Stomach smooth muscle (tissue), 2 donors: ENCODE results near the gene COL23A1.
A peak's percentile ranks its signal among the peaks of the same experiment; 100 is the strongest.

Source experiments
- H3K27ac ChIP-seq: one replicate; pipeline ENCODE4 v1.7.0; 2013; ENCODE audit warnings: mild to moderate bottlenecking, low read length, inconsistent platforms
- H3K27me3 ChIP-seq, 2 donors: one replicate each; pipeline ENCODE4 v1.7.0; 2013; ENCODE audit warnings: low read length in 2 of 2; ENCODE audit not compliant: insufficient read depth in 2 of 2, control insufficient read depth in 1 of 2
- H3K36me3 ChIP-seq, 2 donors: one replicate each; pipeline ENCODE4 v1.7.0; 2013; ENCODE audit warnings: low read length in 2 of 2; ENCODE audit not compliant: control insufficient read depth in 2 of 2, insufficient read depth in 2 of 2
- H3K4me1 ChIP-seq: one replicate; pipeline ENCODE4 v1.7.0; 2013; ENCODE audit warnings: low read length; ENCODE audit not compliant: control insufficient read depth, insufficient read depth
- H3K4me3 ChIP-seq, 2 donors: one replicate each; pipeline ENCODE4 v1.7.0; 2013; ENCODE audit warnings: low read length in 2 of 2
- H3K9ac ChIP-seq, 2 donors: one replicate each; pipeline ENCODE4 v1.7.0; 2013; ENCODE audit warnings: low read length in 2 of 2, mild to moderate bottlenecking in 1 of 2
- H3K9me3 ChIP-seq, 2 donors: one replicate each; pipeline ENCODE4 v1.7.0; 2013; ENCODE audit warnings: low read length in 2 of 2; ENCODE audit not compliant: control insufficient read depth in 2 of 2
- donor health status: healthy.
- donor health status: Pancreatic carcinoma.

The COL23A1 gene

GRCh38 chr5:178576591-178577351 lies 13.4 kb downstream of the COL23A1 start:
- Histone ChIP-seq H3K4me3 (peak overlapping the region in 1 of 2 donors; percentile 52), H3K27me3 (peaks cover 2 to 16% of the 10 kb centered on the region in 2 donors), H3K9me3 (peaks cover 0 to 4% of the 10 kb centered on the region in 2 donors), H3K4me1 (no peaks in the 10 kb centered on the region), H3K9ac (no peak overlapping the region), H3K36me3 (no peaks in the 10 kb centered on the region), H3K27ac (no peak overlapping the region)

GRCh38 chr5:178573216-178573615 lies 17.0 kb downstream of the COL23A1 start:
- no peaks in the 10 kb centered on the region for H3K4me1 ChIP-seq
- no peak overlapping the region for H3K27ac ChIP-seq
- H3K4me3 ChIP-seq = no peak overlapping the region
- H3K9ac ChIP-seq = no peak overlapping the region
- no peaks in the 10 kb centered on the region for H3K36me3 ChIP-seq
- H3K9me3 ChIP-seq = peaks cover 0 to 4% of the 10 kb centered on the region in 2 donors
- H3K27me3 ChIP-seq = peaks cover 2 to 17% of the 10 kb centered on the region in 2 donors

- no peaks in the 10 kb centered on the region for H3K4me1 ChIP-seq
- H3K4me3 ChIP-seq = no peak overlapping the region
- no peaks in the 10 kb centered on the region for H3K36me3 ChIP-seq
- no peak overlapping the region for H3K9ac ChIP-seq
- H3K27ac ChIP-seq = no peak overlapping the region
- peaks cover 0 to 4% of the 10 kb centered on the region in 2 donors for H3K9me3 ChIP-seq
- H3K27me3 ChIP-seq = peaks cover 2 to 13% of the 10 kb centered on the region in 2 donors
These were observed 17.6 kb downstream of the COL23A1 start for GRCh38 chr5:178572617-178573016.

GRCh38 chr5:178569485-178569884 lies 20.7 kb downstream of the COL23A1 start:
- Histone ChIP-seq H3K4me3 (no peak overlapping the region), H3K27me3 (peaks cover 0 to 8% of the 10 kb centered on the region in 2 donors), H3K9ac (no peak overlapping the region), H3K36me3 (no peaks in the 10 kb centered on the region), H3K27ac (no peak overlapping the region), H3K4me1 (no peaks in the 10 kb centered on the region), H3K9me3 (peaks cover 0 to 4% of the 10 kb centered on the region in 2 donors)

- H3K27ac ChIP-seq = no peak overlapping the region
- H3K9ac ChIP-seq = no peak overlapping the region
These were observed 25.2 kb downstream of the COL23A1 start for GRCh38 chr5:178564811-178565550.

GRCh38 chr5:178564397-178564796 lies 25.8 kb downstream of the COL23A1 start:
- no peaks in the 10 kb centered on the region for H3K9me3 ChIP-seq
- H3K4me3 ChIP-seq = no peak overlapping the region
- no peak overlapping the region for H3K9ac ChIP-seq
- no peaks in the 10 kb centered on the region for H3K36me3 ChIP-seq
- H3K27ac ChIP-seq = no peak overlapping the region
- H3K4me1 ChIP-seq = no peaks in the 10 kb centered on the region
- peaks cover 0 to 3% of the 10 kb centered on the region in 2 donors for H3K27me3 ChIP-seq

More at GRCh38 chr5:178564811-178565550, 25.2 kb downstream of the COL23A1 start:
- H3K27me3 ChIP-seq = peaks cover 0 to 3% of the 10 kb centered on the region in 2 donors
- H3K36me3 ChIP-seq = no peaks in the 10 kb centered on the region
- H3K4me1 ChIP-seq = no peaks in the 10 kb centered on the region
- H3K4me3 ChIP-seq = no peak overlapping the region
- no peaks in the 10 kb centered on the region for H3K9me3 ChIP-seq

- no peak overlapping the region for H3K4me3 ChIP-seq
- no peak overlapping the region for H3K9ac ChIP-seq
- no peaks in the 10 kb centered on the region for H3K9me3 ChIP-seq
These were observed 26.6 kb downstream of the COL23A1 start for GRCh38 chr5:178563621-178564020.

GRCh38 chr5:178561746-178562264 lies 28.4 kb downstream of the COL23A1 start:
- H3K4me3 ChIP-seq = no peak overlapping the region
- peaks cover 0 to 3% of the 10 kb centered on the region in 2 donors for H3K27me3 ChIP-seq
- no peaks in the 10 kb centered on the region for H3K36me3 ChIP-seq
- H3K27ac ChIP-seq = no peak overlapping the region
- no peaks in the 10 kb centered on the region for H3K9me3 ChIP-seq
- no peaks in the 10 kb centered on the region for H3K4me1 ChIP-seq
- no peak overlapping the region for H3K9ac ChIP-seq

More at GRCh38 chr5:178563621-178564020, 26.6 kb downstream of the COL23A1 start:
- H3K36me3 ChIP-seq = no peaks in the 10 kb centered on the region
- H3K27ac ChIP-seq = no peak overlapping the region
- peaks cover 0 to 3% of the 10 kb centered on the region in 2 donors for H3K27me3 ChIP-seq
- no peaks in the 10 kb centered on the region for H3K4me1 ChIP-seq

GRCh38 chr5:178560911-178561310 lies 29.3 kb downstream of the COL23A1 start:
- no peak overlapping the region for H3K4me3 ChIP-seq
- H3K9ac ChIP-seq = no peak overlapping the region
- peaks cover 0 to 3% of the 10 kb centered on the region in 2 donors for H3K27me3 ChIP-seq
- H3K27ac ChIP-seq = no peak overlapping the region
- no peaks in the 10 kb centered on the region for H3K9me3 ChIP-seq
- no peaks in the 10 kb centered on the region for H3K4me1 ChIP-seq
- H3K36me3 ChIP-seq = no peaks in the 10 kb centered on the region

GRCh38 chr5:178557416-178557815 lies 32.8 kb downstream of the COL23A1 start:
- H3K36me3 ChIP-seq = no peaks in the 10 kb centered on the region
- no peak overlapping the region for H3K9ac ChIP-seq
- no peaks in the 10 kb centered on the region for H3K9me3 ChIP-seq
- H3K27ac ChIP-seq = no peak overlapping the region
- no peak overlapping the region for H3K4me3 ChIP-seq
- no peaks in the 10 kb centered on the region for H3K27me3 ChIP-seq
- peaks cover 9% of the 10 kb centered on the region for H3K4me1 ChIP-seq
